H1 (cell line): ENCODE data around the gene ZNF316. TPM values are rescaled to one million over a fixed set of nuclear protein-coding genes. Genes with fewer than 3 reads are reported as not detected.

Experiments
- CTCF ChIA-PET: fragments of 300-600 bp; sonication (Branson Sonifier 250); formaldehyde crosslinking; loops from one replicate; lab custom pipeline; 2021; ENCODE audit not compliant: partially characterized antibody; lab: Charles Lee
- POLR2A ChIA-PET: fragments of 300-600 bp; sonication (Branson Sonifier 250); formaldehyde crosslinking; loops from one replicate; lab custom pipeline; 2021; ENCODE audit warnings: inconsistent platforms; ENCODE audit not compliant: partially characterized antibody; lab: Charles Lee
- DNase-seq, 2 experiments: peaks; one replicate each; pipeline versions ENCODE4 v3.0.0 to v3.0.0-alpha.2; 2010 to 2022; ENCODE audit warnings: low spot score in 2 of 2, low read depth in 1 of 2, mixed read lengths in 1 of 2
- FAIRE-seq: peaks from 2 replicates; lab custom pipeline; 2011; peaks lifted over from hg19 to GRCh38; lab: Jason Lieb, UNC
- H2AFZ ChIP-seq: 2 replicates; pipeline ENCODE4 v1.8.1; 2012; ENCODE audit warnings: low read length, inconsistent platforms
- H2AK5ac ChIP-seq: 2 replicates; pipeline ENCODE4 v1.6.1; 2013; ENCODE audit warnings: low read depth, low read length
- H2BK120ac ChIP-seq: replicated peaks from 2 replicates; pipeline ENCODE3; 2013; ENCODE audit warnings: low read depth, low read length, inconsistent platforms
- H2BK12ac ChIP-seq: 2 replicates; pipeline ENCODE4 v1.6.1; 2013; ENCODE audit warnings: low read depth, low read length
- H2BK15ac ChIP-seq: 2 replicates; pipeline ENCODE4 v1.6.1; 2013; ENCODE audit warnings: low read length
- H2BK20ac ChIP-seq: 2 replicates; pipeline ENCODE4 v1.6.1; 2013; ENCODE audit warnings: low read length
- H2BK5ac ChIP-seq: 2 replicates; pipeline ENCODE4 v1.6.1; 2013; ENCODE audit warnings: low read depth, low read length
- H3K14ac ChIP-seq: 2 replicates; pipeline ENCODE4 v1.6.1; 2013; ENCODE audit warnings: inconsistent platforms; ENCODE audit not compliant: insufficient read length
- H3K18ac ChIP-seq: 2 replicates; pipeline ENCODE4 v1.6.1; 2013; ENCODE audit warnings: low read length; ENCODE audit errors: extremely low read depth
- H3K23ac ChIP-seq: 2 replicates; pipeline ENCODE4 v1.6.1; 2013; ENCODE audit warnings: inconsistent platforms; ENCODE audit not compliant: insufficient read length
- H3K23me2 ChIP-seq: 2 replicates; pipeline ENCODE4 v1.6.1; 2013; ENCODE audit warnings: low read depth, low read length
- H3K27ac ChIP-seq: 2 replicates; pipeline ENCODE4 v1.6.1; 2011; ENCODE audit warnings: low read depth, low read length, inconsistent platforms
- H3K27me3 ChIP-seq, 4 experiments: replicated peaks in 1 of 4; 1 replicate in 1 of 4; 2 replicates in 3 of 4; pipeline versions ENCODE4 v1.6.1 to v1.8.1; 2011 to 2013; ENCODE audit warnings: low read length in 3 of 4, mild to moderate bottlenecking in 3 of 4, inconsistent platforms in 2 of 4, mixed read lengths in 2 of 4, moderate library complexity in 1 of 4; ENCODE audit not compliant: control insufficient read depth in 3 of 4, insufficient read depth in 3 of 4; ENCODE audit errors: extremely low read depth in 1 of 4
- H3K36me3 ChIP-seq, 4 experiments: 2 replicates each; pipeline versions ENCODE4 v1.6.1 to v1.8.1; 2011 to 2013; ENCODE audit warnings: mild to moderate bottlenecking in 4 of 4, low read length in 3 of 4, moderate library complexity in 2 of 4, control low read depth in 1 of 4, inconsistent platforms in 1 of 4; ENCODE audit not compliant: insufficient read depth in 4 of 4, control insufficient read depth in 2 of 4
- H3K4ac ChIP-seq: replicated peaks from 2 replicates; pipeline ENCODE3; 2013; ENCODE audit warnings: low read length, low read depth, mixed read lengths, inconsistent platforms; ENCODE audit not compliant: insufficient read length
- H3K4me1 ChIP-seq, 4 experiments: replicated peaks in 1 of 4; 1 replicate in 1 of 4; 2 replicates in 3 of 4; pipeline versions ENCODE4 v1.6.1 to v1.8.1; 2011 to 2013; ENCODE audit warnings: low read length in 3 of 4, inconsistent platforms in 2 of 4, mixed read lengths in 1 of 4; ENCODE audit not compliant: insufficient read depth in 4 of 4, control insufficient read depth in 3 of 4
- H3K4me2 ChIP-seq, 2 experiments: 2 replicates each; pipeline versions ENCODE4 v1.6.1 to v1.8.1; 2011 to 2013; ENCODE audit warnings: low read depth in 2 of 2, low read length in 2 of 2, control low read depth in 1 of 2, inconsistent platforms in 1 of 2, mild to moderate bottlenecking in 1 of 2; ENCODE audit not compliant: insufficient read depth in 1 of 2
- H3K4me3 ChIP-seq, 4 experiments: fragments of 200-600, 300-600 bp in 1 of 4; sonication (generic), shearing (Covaris generic), sonication (Bioruptor Twin) in 1 of 4; 2 replicates each; pipeline versions ENCODE4 v1.5.1 to v1.8.1; 2011 to 2016; ENCODE audit warnings: low read length in 4 of 4, low read depth in 3 of 4, control low read depth in 2 of 4, inconsistent platforms in 2 of 4, mild to moderate bottlenecking in 2 of 4, mixed read lengths in 1 of 4, moderate library complexity in 1 of 4; ENCODE audit not compliant: insufficient read depth in 2 of 4; ENCODE audit errors: extremely low read depth in 1 of 4
- H3K56ac ChIP-seq: replicated peaks from 2 replicates; pipeline ENCODE3; 2013; ENCODE audit warnings: low read depth, mild to moderate bottlenecking, mixed read lengths, low read length, inconsistent platforms; ENCODE audit not compliant: insufficient read length
- H3K79me1 ChIP-seq: 2 replicates; pipeline ENCODE4 v1.6.1; 2013; ENCODE audit warnings: low read depth, low read length, control low read depth
- H3K79me2 ChIP-seq, 2 experiments: 2 replicates each; pipeline versions ENCODE4 v1.6.1 to v1.8.1; 2012 to 2013; ENCODE audit warnings: low read length in 2 of 2, mild to moderate bottlenecking in 2 of 2, inconsistent platforms in 1 of 2; ENCODE audit not compliant: insufficient read depth in 2 of 2, control insufficient read depth in 1 of 2
- H3K9ac ChIP-seq, 4 experiments: replicated peaks in 1 of 4; 1 replicate in 1 of 4; 2 replicates in 3 of 4; pipeline versions ENCODE4 v1.6.1 to v1.8.1; 2011 to 2013; ENCODE audit warnings: low read depth in 3 of 4, low read length in 3 of 4, control low read depth in 2 of 4, mild to moderate bottlenecking in 2 of 4, moderate library complexity in 2 of 4, inconsistent platforms in 1 of 4; ENCODE audit errors: extremely low read depth in 1 of 4
- H3K9me3 ChIP-seq, 2 experiments: 2 replicates each; pipeline versions ENCODE4 v1.6.1 to v1.8.1; 2012 to 2013; ENCODE audit warnings: mild to moderate bottlenecking in 2 of 2, moderate library complexity in 2 of 2, control low read depth in 1 of 2, inconsistent platforms in 1 of 2, low read depth in 1 of 2, low read length in 1 of 2, mixed read lengths in 1 of 2; ENCODE audit not compliant: insufficient read depth in 2 of 2
- H4K20me1 ChIP-seq, 2 experiments: replicated peaks in 1 of 2; 2 replicates each; pipeline versions ENCODE3 to v1.8.1; 2011 to 2013; ENCODE audit warnings: inconsistent platforms in 2 of 2, low read length in 2 of 2, mild to moderate bottlenecking in 1 of 2; ENCODE audit not compliant: insufficient read depth in 2 of 2, control insufficient read depth in 1 of 2
- H4K5ac ChIP-seq: 2 replicates; pipeline ENCODE4 v1.6.1; 2013; ENCODE audit warnings: low read length, low read depth, mixed read lengths, inconsistent platforms; ENCODE audit not compliant: insufficient read length
- H4K8ac ChIP-seq: 2 replicates; pipeline ENCODE4 v1.8.0; 2013; ENCODE audit warnings: mild to moderate bottlenecking, moderate library complexity, low read length, inconsistent platforms; ENCODE audit not compliant: insufficient read depth; ENCODE audit errors: extremely low read depth
- H4K91ac ChIP-seq: replicated peaks from 2 replicates; pipeline ENCODE3; 2013; ENCODE audit warnings: low read length, mixed read lengths, inconsistent platforms; ENCODE audit not compliant: insufficient read length
- WGBS, 2 experiments: shearing (Covaris generic) in 1 of 2; methylation state at CpG; one replicate each; pipeline versions ENCODE4 v1.1.6 to v1.1.7; 2013 to 2015; ENCODE audit warnings: low lambda C conversion rate in 2 of 2, mixed read lengths in 2 of 2, inconsistent platforms in 1 of 2, low coverage in 1 of 2, missing lambda C conversion rate in 1 of 2; ENCODE audit not compliant: insufficient replicate concordance in 2 of 2, insufficient coverage in 1 of 2, insufficient read length in 1 of 2; ENCODE audit errors: extremely low coverage in 1 of 2, missing lambda C conversion rate in 1 of 2; 5-methylcytosine and 5-hydroxymethylcytosine counted together
- polyA plus RNA-seq, 7 experiments: library from polyadenylated mRNA; depleted of rRNA in 3 of 7; stranded (reverse) in 5 of 7; unstranded in 2 of 7; fragments of >200 nt in 5 of 7; fragments of 200-250 nt in 2 of 7; gene quantifications; 1 replicate in 5 of 7; 2 replicates in 1 of 7; 4 replicates in 1 of 7; pipeline versions ENCODE4 v1.2.1 to v1.2.3, GENCODE V29; 2011 to 2013; ENCODE audit warnings: missing spikeins in 2 of 7, mixed read lengths in 2 of 7
- total RNA-seq: library from RNA; stranded (reverse); fragmentation: NEBNext Ultra II Directional; extraction: Animal tissue kit (Norgen Biotek cat#: 25700); gene quantifications from 2 replicates; pipeline ENCODE4 v1.2.1, GENCODE V29; 2021
- TF ChIP-seq, protein P1 (sequence below): IDR thresholded peaks from 2 replicates; pipeline ENCODE4 v1.6.1; 2012; ENCODE audit warnings: inconsistent platforms

ZNF316 gene
- total and polyA plus RNA-seq, 2 of the 8 experiments (the other 6 are each of a cell fraction or from before 2014, with no cell fraction given), result 3.6 to 13.7 TPM

GRCh38 chr7:6648066-6648814 lies 11.1 kb downstream of the ZNF316 start:
- DNase-seq, result no peak
- 87% methylated on average over 17 of the region's 17 CpGs; no CpG with 5 or more reads in 1 of the 2 experiments for WGBS, 2 experiments
- Histone ChIP-seq H4K91ac (no peak overlapping the region), H2BK20ac (no peak overlapping the region), H3K9me3 (no peaks in the 10 kb centered on the region; a peak in 1 of 4 replicates), H3K79me1 (no peaks in the 10 kb centered on the region; the same call in 1 of the 2 replicates)
- TF ChIP-seq, protein P1, sequence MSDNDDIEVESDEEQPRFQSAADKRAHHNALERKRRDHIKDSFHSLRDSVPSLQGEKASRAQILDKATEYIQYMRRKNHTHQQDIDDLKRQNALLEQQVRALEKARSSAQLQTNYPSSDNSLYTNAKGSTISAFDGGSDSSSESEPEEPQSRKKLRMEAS, result no peak
- TF ChIP-seq, all 59 proteins: peak for 0
- H3K4ac ChIP-seq, result no peak overlapping the region
- H3K18ac ChIP-seq, result no peak overlapping the region
- H3K23me2 ChIP-seq, result no peaks in the 10 kb centered on the region
- H2AK5ac ChIP-seq, result no peak overlapping the region
- POLR2A ChIA-PET, result no interaction called here
- H3K14ac ChIP-seq, result no peak overlapping the region
- no peak overlapping the region for H3K56ac ChIP-seq
- no peaks in the 10 kb centered on the region; a peak in 1 of 7 replicates for H3K27me3 ChIP-seq
- no peak overlapping the region for H4K5ac ChIP-seq
- H3K4me2 ChIP-seq, result no peak overlapping the region
- H3K23ac ChIP-seq, result no peak overlapping the region
- FAIRE-seq, result no peak
- no peaks in the 10 kb centered on the region for H3K4me1 ChIP-seq
- peaks cover 0 to 19% (median 5%) of the 10 kb centered on the region in 4 experiments; a peak in 5 of 8 replicates for H3K36me3 ChIP-seq
- H2BK12ac ChIP-seq, result no peak overlapping the region
- peaks cover 0 to 2% of the 10 kb centered on the region in 2 experiments for H4K20me1 ChIP-seq
- H2BK5ac ChIP-seq, result no peak overlapping the region
- no peaks in the 10 kb centered on the region for H3K79me2 ChIP-seq
- no peak overlapping the region for H2BK120ac ChIP-seq
- no peak overlapping the region for H3K27ac ChIP-seq
- no peak overlapping the region for H3K9ac ChIP-seq
- H2BK15ac ChIP-seq, result no peak overlapping the region
- H2AFZ ChIP-seq, result no peak overlapping the region
- CTCF ChIA-PET, result interaction anchor here (1.7 kb wide), 1 partner anchor 10 kb away, joined by 6 read pairs; no protein-coding TSS in a partner anchor
- peak overlapping the region; percentile 25; the same call in 1 of the 2 replicates for H4K8ac ChIP-seq
- H3K4me3 ChIP-seq, result no peak overlapping the region
